HG03097 (cell line): ENCODE measurements around the gene RIMBP2.
"Not testable (repeated sequence)": the region's sequence is repeated elsewhere in the genome, so short reads cannot be mapped to it uniquely, and the experiment has no call there.

Experiments used
- ATAC-seq: cut with Tn5 transposase; IDR thresholded peaks from one replicate; pipeline ENCODE4 v1.9.1; 2021; ENCODE audit not compliant: unreplicated experiment, low FRiP score

RIMBP2 gene

GRCh38 chr12:130663514-130663913, 52.6 kb downstream of the RIMBP2 start:
- ATAC-seq: no peak

GRCh38 chr12:130661486-130662255, 54.4 kb downstream of the RIMBP2 start:
- ATAC-seq: no peak

GRCh38 chr12:130661059-130661458, 55.0 kb downstream of the RIMBP2 start:
- no peak for ATAC-seq

GRCh38 chr12:130658145-130658911, 57.8 kb downstream of the RIMBP2 start:
- ATAC-seq: no peak

- ATAC-seq: no peak
Observed at GRCh38 chr12:130656411-130656810, 59.7 kb downstream of the RIMBP2 start.

GRCh38 chr12:130655881-130656280, 60.2 kb downstream of the RIMBP2 start:
- ATAC-seq: no peak

GRCh38 chr12:130655010-130655409, 61.1 kb downstream of the RIMBP2 start:
- ATAC-seq: no peak

GRCh38 chr12:130651188-130651959, 64.7 kb downstream of the RIMBP2 start:
- ATAC-seq: no peak

- no peak for ATAC-seq
Observed at GRCh38 chr12:130650131-130650530, 66.0 kb downstream of the RIMBP2 start.

- no peak for ATAC-seq
Observed at GRCh38 chr12:130649101-130650045, 66.7 kb downstream of the RIMBP2 start.

GRCh38 chr12:130647814-130648213, 68.3 kb downstream of the RIMBP2 start:
- ATAC-seq: no peak

GRCh38 chr12:130646716-130647370, 69.3 kb downstream of the RIMBP2 start:
- ATAC-seq: no peak

- ATAC-seq: not testable (repeated sequence)
Observed at GRCh38 chr12:130646191-130646590, 69.9 kb downstream of the RIMBP2 start.

GRCh38 chr12:130645751-130646150, 70.3 kb downstream of the RIMBP2 start:
- no peak for ATAC-seq

GRCh38 chr12:130644566-130644965, 71.5 kb downstream of the RIMBP2 start:
- ATAC-seq: no peak

GRCh38 chr12:130644146-130644545, 72.0 kb downstream of the RIMBP2 start:
- ATAC-seq: no peak

GRCh38 chr12:130642856-130643255, 73.2 kb downstream of the RIMBP2 start:
- no peak for ATAC-seq

- ATAC-seq: no peak
Observed at GRCh38 chr12:130641533-130642184, 74.4 kb downstream of the RIMBP2 start.

GRCh38 chr12:130640901-130641300, 75.2 kb downstream of the RIMBP2 start:
- no peak for ATAC-seq
